GM21576 (cell line): ENCODE results near the gene CDK2AP2.
"Not testable (repeated sequence)": the region's sequence is repeated elsewhere in the genome, so short reads cannot be mapped to it uniquely, and the experiment has no call there.

ENCODE experiments used
- ATAC-seq: cut with Tn5 transposase; IDR thresholded peaks from one replicate; pipeline ENCODE4 v1.9.1; 2021; ENCODE audit warnings: mild to moderate bottlenecking, moderate library complexity; ENCODE audit not compliant: unreplicated experiment

CDK2AP2 gene

DNA sequence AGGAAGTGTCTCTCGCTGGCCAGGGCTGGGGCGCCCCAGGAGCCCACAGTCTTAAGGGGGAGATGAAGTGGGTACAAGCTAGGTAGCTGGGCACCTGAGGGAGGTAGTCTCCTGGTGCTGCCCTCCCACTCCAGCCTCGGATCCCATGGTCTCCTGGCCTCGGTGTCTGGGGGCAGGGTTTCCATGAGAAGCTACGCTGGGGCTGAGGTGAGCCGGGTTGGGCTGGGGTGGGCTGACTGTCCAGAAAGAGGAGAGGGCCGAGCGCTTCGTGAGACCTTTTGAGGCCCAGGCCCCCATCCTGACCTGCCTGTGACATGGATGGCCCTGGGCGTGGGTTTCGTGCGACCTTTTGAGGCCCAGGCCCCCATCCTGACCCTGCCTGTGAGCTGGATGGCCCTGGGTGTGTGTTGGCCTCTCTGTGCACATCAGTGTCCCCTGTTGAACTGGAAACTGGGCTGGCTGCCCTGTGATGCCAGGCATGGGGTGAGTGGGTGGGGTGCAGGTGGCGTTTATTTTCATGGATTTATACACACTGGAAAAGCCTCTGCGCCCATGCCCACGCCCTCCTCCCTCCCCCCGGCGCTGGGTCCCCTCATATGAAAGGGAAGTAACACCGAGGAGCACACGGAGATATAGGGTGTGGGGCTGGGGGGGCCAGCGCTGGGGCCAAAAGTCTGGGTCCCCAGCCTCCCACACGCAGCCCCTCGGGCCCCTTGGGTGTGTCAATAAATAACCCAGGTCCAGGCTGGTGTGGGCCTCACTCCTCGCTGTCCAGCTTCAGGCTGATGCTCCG lies 16.5 kb downstream of the CDK2AP2 start:
- no peak for ATAC-seq

DNA sequence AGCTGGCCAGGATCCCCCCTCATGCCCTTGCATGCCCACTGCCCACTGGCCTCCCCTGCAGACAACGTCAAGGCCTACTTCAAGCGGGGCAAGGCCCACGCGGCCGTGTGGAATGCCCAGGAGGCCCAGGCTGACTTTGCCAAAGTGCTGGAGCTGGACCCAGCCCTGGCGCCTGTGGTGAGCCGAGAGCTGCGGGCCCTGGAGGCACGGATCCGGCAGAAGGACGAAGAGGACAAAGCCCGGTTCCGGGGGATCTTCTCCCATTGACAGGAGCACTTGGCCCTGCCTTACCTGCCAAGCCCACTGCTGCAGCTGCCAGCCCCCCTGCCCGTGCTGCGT lies 17.3 kb downstream of the CDK2AP2 start:
- no peak for ATAC-seq

DNA sequence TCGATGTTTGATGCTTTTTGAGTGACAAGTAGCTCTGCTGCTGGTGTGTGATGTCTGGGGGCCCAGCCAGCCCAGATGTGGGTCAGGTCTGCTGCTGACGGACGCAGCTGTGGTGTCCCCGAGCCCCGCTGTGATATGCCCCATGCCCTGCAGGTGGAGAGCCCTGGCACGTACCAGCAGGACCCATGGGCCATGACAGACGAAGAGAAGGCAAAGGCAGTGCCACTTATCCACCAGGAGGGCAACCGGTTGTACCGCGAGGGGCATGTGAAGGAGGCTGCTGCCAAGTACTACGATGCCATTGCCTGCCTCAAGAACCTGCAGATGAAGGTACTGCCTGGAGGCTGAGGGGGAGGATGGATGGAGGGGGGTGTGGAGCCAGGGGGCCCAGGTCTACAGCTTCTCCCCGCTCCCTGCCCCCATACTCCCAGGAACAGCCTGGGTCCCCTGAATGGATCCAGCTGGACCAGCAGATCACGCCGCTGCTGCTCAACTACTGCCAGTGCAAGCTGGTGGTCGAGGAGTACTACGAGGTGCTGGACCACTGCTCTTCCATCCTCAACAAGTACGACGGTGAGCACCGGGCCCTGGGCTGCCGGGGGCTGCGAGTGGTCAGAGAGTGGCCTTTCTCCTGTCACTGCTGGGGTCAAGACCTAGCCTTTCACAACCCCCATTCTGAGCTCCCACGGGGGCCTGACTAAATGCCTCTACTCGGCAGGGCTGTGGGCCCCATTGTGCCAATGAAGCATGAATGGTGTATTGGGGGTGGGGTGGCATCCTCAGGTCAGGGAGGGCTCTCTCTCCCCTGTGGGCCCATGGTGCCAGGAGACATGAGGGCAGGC lies 17.9 kb downstream of the CDK2AP2 start:
- ATAC-seq, result no peak

DNA sequence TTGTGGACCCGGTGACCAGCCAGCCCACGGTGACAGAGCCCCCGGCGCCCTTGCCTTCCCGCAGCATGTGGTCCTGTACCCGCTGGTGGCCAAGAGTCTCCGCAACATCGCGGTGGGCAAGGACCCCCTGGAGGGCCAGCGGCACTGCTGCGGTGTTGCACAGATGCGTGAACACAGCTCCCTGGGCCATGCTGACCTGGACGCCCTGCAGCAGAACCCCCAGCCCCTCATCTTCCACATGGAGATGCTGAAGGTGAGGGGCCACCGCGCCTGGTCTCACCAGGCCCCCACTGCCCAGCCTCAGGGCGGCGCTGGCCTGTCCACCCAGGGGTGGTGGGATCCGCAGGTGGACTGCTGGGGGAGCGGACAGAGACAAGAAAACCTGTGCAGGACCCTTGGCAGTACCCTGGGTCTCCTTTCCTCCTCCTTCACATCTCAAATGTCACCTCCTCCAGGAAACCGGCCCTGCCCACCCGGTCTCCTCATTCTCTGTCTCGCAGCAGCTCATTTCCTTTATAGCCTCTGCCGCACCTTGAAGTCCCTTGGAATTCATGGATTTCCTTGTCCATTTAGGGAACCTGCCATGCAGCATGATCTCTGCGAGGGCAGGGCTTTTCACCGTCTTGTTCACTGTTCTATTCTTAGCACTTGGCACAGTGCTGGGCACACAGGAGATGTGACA lies 18.6 kb downstream of the CDK2AP2 start:
- ATAC-seq, result no peak

DNA sequence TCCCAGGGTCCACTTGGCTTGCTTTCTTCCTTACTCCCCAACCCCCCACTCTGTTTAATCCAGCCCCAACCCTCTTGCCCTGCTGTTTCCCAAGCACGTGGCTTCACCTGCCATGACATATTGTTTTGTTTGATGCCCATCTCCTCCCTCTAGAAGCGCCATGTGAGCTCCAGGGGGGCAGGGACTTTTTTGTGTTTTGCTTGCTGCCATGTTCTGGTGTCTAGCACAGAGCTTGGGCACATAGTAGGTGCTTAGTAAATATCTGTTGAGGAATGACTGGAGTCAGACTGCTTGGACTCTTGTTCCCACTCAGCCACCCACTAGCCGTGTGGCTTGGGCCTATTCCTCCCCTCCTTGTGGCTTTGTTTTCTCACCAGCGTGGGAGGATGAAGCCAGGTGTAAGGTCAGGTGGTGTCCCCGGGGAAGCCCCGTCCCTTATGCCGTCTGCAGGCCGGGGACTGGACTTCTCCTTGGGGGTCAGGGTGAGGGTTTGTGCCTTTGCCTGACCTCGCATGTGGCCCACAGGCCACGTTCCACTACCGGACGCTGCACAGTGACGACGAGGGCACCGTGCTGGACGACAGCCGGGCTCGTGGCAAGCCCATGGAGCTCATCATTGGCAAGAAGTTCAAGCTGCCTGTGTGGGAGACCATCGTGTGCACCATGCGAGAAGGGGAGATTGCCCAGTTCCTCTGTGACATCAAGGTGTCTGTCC lies 21.3 kb downstream of the CDK2AP2 start:
- ATAC-seq, result peak; percentile 23

DNA sequence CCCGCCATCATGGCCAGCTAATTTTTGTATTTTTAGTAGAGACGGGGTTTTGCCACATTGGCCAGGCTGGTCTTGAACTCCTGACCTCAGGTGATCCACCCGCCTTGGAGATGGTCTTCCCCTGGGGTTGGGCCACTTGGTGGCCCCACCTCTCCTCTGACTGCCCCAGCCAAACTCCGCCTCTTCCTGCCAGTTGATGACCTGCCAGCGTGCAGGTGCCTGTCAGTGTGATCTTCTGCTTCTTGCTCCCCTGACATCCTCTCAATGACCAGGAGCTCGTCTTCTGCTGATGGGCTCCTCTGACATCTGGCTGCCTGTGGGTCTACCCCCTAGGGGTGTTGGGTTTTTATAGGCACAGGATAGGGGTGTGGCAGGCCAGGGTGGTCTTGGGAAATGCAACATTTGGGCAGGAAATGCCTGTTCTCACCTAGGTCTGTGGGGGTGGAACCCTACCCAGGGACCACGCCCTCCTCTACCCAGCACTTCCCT lies 22.0 kb downstream of the CDK2AP2 start:
- ATAC-seq, result not testable (repeated sequence)

DNA sequence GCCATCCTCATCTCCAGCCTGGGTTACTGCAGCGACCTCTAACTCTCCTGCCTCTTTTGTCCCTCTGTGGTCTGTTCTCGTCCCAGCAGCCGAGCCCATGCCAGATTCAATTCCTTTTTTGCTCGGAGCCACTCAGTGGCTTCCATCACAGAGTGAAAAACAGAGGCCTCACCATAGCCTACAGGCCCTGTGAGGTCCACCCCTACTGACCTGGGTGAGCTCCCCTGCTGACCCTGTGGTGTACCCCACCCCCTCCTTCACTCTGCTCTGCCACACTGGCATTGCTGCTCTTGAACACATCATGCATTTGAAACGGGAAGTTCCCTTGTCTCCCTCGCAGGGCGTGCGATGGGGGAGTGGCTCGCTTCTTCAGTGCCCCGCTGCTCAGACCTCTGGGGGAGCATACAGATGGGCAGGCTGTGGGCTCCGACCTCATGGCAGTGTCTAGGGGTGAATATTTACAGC lies 23.1 kb downstream of the CDK2AP2 start:
- no peak for ATAC-seq

DNA sequence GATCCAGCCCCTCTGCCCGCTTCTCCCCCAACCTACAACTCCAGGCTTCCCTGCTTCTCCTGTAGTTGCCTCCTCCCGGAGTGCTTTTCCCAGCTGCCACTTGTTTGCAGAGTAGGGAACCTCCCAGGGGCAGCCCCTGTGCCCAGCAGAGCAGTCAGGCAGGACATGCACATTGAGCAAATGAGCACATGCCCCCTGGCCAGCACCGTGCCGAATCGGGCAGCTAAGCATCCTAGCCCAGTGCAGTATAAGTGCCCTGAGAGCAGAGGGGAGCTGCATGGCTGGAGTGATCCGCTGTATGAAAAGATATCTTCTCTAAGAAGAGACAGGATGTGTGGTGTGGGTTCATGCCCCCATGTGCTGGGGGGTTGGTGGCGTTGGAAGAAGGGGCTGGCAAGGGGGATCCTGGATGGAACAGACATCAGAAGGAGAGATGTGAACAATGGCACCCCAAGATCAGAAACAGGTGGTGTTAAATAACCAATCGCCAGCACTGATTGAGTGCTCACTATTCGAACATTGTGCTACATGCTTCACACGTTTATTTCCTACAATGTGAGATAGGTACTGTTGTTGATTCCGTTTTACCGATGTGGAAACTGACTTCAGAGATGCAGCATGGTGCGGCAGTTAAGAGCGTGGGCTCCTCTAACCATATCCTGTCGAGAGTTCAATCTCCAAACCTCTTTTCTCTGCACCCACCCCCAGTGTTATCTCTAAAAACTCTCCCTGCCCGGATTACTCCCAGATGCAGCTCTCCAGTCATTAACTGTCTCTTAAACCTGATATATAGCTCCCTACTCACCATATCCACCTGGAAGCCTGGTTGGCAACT lies 23.9 kb downstream of the CDK2AP2 start:
- no peak for ATAC-seq

DNA sequence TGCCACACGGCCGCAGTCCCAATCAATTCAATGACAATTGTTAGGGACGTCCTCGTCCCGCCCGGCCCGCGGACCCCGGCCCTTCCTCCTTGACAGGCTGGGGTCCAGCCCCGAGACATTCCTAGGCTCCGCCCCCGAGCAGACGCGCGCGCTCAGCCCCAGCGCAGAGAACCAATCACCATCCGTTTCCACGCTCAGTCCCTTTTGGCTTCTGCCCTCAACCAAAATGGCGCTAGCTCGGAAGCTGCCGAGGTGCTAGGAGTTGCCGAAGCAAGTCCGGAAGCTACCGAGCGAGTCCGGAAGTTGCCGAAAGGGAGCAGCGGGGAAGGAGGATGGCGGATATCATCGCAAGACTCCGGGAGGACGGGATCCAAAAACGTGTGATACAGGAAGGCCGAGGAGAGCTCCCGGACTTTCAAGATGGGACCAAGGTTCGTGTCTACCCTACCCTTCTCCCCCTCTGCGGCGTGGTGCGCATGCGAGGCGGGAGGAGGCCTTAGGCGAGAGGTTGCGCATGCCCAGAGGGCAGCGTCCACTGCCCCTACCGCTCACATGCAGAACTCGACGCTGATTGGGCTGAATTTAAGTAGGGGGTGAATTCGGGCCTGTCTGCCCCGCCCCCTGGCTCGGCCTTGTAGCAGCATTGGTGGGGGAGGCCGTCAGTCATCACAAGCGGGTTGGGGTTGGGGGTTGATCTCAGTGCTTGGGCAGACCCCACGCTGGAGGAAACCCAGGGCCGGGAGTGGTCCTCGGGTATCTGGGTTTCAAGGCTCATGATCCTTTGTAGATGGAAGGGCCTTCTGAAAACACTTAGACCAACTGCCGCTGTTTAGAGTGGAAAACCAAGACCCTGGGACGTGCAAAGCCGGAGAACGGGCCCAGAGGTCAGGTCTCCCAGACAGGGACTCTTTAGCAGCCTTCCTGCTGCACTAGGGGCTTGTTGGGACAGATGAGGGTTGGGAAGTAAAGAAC lies 24.8 kb downstream of the CDK2AP2 start, which contains the start of gene AIP:
TSS of gene AIP (plus strand) at position 200 of the 972 bp plus-strand sequence. CDS start at position 333, 133 bp downstream.
- ATAC-seq, result peak; percentile 57

DNA sequence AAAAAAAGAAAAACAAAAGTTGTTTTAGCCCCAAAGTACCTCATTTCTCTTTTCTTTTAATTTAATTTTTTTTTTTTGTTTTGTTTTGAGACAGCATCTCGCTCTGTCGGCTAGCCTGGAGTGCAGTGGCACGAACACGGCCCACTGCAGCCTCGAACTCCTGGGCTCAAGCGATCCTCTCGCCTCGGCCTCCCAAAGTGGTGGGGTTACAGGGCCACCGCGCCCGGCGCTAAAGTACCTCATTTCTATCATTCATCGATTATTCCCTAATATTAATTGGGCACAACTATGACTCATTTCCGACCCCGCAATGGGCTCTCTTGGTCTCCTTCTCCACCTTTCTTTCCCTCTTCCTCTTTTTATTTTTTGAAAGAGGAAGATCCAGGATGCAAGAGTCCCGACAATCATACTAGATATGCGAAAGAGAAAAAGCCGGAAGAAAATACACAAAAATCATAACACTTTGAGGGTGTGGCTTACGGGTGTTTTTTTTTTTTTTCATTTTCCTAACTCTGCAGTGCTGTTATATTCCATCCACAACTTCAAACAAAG lies 25.6 kb downstream of the CDK2AP2 start:
- ATAC-seq, result no peak

DNA sequence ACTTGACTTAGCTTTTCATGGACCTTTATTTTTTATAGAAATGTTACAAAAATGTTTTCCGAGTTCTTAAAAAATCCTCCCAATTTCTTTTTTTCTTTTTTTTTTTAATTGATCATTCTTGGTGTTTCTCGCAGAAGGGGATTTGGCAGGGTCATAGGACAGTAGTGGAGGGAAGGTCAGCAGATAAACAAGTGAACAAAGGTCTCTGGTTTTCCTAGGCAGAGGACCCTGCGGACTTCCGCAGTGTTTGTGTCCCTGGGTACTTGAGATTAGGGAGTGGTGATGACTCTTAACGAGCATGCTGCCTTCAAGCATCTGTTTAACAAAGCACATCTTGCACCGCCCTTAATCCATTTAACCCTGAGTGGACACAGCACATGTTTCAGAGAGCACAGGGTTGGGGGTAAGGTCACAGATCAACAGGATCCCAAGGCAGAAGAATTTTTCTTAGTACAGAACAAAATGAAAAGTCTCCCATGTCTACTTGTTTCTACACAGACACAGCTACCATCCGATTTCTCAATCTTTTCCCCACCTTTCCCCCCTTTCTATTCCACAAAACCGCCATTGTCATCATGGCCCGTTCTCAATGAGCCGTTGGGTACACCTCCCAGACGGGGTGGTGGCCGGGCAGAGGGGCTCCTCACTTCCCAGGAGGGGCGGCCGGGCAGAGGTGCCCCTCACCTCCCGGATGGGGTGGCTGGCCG lies 30.5 kb downstream of the CDK2AP2 start:
- ATAC-seq, result not testable (repeated sequence)

DNA sequence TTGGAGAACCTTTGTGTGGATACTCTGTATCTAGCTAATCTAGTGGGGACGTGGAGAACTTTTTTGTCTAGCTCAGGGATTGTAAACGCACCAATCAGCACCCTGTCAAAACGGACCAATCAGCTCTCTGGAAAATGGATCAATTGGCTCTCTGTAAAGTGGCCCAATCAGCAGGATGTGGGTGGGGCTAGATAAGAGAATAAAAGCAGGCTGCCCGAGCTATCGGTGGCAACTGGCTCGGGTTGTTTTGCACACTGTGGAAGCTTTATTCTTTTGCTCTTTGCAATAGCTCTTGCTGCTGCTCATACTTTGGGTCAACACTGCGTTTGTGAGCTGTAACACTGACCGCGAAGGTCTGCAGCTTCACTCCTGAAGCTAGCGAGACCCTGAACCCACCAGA lies 31.3 kb downstream of the CDK2AP2 start:
- ATAC-seq, result not testable (repeated sequence)

DNA sequence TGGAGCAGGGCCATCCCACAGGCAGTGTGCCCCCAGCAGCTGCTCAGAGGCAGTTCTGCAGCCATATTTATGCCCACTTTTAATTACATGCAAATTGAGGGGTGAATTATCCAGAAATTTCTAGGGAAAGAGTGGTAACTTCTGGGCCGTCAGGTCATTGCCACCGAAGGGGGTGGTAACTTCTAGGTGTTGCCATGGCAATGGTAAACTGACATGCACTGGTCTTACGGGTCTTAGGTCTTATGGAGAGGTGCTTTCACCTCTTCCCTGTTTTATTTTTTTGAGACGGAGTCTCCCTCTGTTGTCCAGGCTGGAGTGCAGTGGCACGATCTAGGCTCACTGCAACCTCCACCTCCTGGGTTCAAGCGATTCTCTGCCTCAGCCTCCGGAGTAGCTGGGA lies 35.1 kb downstream of the CDK2AP2 start:
- no peak for ATAC-seq

DNA sequence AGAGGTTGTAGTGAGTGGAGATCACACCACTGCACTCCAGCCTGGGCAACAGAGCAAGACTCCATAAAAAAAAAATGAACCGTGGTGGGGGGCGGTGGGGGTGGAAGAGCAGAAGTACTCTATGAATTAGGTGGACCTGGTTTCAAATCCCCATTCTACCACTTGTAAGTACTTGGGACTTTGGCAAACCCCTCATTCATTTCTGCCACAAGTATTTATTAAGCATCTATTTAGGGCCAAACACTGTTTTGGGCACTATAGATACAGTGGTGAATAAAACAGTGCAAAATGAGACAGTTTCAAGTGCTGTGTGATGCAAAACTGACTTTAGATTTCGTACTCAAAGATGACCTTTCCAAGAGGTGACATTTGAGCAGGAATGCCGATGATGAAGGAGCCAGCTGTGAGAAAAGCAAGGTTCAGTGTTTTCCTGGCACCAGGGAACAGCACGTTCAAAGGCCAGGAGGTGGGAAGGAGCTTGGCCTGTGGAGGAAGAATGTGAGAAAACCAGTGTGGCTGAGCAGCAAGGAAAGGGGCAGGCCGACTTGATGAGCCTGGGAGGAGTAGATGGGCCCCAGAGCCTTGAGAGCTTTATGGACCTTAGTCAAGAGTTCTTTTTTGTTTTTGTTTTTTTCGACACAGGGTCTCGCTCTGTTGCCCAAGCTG lies 37.5 kb downstream of the CDK2AP2 start:
- ATAC-seq, result no peak

DNA sequence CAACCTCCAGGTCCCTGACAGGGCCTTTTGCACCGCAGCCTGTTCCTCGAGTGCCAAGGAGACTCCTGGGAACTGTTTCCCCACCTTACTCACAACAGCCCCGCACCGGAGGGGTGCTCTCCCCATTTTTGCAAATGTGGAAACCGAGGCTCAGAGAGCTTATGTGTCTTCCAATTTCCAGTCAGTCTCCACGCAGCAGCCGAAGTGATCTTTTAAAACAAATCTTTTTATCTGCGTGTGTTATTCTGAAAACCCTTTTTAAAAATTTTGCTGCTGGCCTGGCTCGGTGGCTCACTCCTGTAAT lies 38.5 kb downstream of the CDK2AP2 start:
- ATAC-seq, result no peak

DNA sequence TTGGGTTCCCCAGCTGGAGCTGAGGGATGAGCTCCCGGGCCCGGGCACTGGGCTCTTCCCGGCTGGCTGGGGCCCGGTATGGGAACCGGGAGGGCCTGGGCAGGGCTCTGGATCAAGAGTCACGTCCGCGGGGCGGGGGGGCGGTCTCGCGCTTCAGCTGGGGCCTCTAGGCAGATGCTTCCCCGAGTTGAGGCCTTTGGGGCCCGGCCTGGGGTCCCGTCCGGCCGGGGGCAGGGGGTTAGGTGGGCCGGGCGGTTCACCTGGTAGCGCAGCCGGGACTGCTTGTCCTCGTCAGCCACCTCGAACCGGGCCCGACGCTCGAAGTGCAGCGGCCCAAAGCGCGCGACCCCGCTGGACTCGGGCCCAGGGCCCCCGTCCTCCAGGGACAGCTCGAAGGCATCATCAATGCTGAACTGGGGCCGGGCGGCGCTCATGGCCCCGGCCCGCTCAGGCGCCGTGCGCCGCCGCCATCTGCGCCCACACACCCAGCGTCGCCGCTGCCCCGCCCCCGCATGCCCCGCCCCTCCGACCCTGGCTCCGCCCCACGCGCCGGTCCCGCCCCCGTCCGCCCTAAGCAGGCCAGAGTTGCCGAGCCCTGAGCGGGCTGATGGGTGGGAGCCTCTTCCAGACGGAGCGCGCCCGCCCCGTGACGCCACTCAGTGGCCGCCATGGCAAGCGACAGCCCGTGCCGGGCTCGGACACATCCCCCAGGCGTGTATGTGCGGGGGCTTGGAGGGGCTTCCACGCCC lies 39.0 kb downstream of the CDK2AP2 start, which contains the start of gene TMEM134:
TSS of gene TMEM134 (minus strand) at position 493 of the 749 bp plus-strand sequence. CDS start at position 434, 59 bp downstream.
- ATAC-seq, result peak; percentile 58

DNA sequence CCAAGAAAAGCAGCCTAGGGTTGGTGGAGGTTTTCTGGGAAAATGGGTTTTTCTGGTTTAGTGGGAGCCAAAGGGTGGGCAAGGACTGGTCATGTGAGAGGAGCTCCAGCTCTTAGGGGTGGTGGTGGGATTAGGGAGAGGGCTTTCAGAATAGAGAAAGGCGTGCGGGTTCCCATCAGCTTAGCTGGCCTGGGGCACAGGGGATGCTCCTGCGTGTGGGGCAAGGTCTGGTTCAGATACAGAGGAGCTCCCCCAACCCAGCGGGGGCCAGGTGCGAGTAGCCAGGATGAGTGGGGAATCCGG lies 39.6 kb downstream of the CDK2AP2 start:
- ATAC-seq, result no peak
